ENCODE results near the gene CNOT4.
"Not testable (repeated sequence)": the region's sequence is repeated elsewhere in the genome, so short reads cannot be mapped to it uniquely, and the experiment has no call there.

The CNOT4 gene

GRCh38 chr7:135480966-135481597 is 28.8 kb downstream of the CNOT4 start:
- DNase-seq (ENCODE audit: low read depth) = no peak
- TF ChIP-seq, protein P1, sequence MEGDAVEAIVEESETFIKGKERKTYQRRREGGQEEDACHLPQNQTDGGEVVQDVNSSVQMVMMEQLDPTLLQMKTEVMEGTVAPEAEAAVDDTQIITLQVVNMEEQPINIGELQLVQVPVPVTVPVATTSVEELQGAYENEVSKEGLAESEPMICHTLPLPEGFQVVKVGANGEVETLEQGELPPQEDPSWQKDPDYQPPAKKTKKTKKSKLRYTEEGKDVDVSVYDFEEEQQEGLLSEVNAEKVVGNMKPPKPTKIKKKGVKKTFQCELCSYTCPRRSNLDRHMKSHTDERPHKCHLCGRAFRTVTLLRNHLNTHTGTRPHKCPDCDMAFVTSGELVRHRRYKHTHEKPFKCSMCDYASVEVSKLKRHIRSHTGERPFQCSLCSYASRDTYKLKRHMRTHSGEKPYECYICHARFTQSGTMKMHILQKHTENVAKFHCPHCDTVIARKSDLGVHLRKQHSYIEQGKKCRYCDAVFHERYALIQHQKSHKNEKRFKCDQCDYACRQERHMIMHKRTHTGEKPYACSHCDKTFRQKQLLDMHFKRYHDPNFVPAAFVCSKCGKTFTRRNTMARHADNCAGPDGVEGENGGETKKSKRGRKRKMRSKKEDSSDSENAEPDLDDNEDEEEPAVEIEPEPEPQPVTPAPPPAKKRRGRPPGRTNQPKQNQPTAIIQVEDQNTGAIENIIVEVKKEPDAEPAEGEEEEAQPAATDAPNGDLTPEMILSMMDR (conservative IDR thresholded peaks at IDR 0.05; ENCODE audit: low read length) = no peak
- H3K4me3 ChIP-seq (ENCODE audit: low read length) = no peak overlapping the region

DNA sequence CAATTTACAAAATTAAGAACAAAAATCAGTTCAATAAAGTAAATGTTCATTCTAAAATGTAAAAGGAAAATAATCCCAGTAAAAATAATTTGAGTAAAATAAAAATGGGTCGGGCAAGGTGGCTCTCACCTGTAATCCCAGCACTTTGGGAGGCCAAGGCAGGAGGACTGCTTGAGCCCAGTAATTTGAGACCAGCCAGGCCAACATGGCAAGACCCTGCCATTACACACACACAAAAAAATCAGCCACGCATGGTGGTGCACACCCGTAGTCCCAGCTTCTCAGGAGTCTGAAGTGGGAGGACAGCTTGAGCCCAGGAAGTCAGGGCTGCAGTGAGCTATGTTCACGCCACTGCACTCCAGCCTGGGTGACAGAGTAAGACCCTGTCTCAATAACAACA is 34.4 kb downstream of the CNOT4 start:
- no peak for DNase-seq (ENCODE audit: low read depth)
- TF ChIP-seq, protein P1 (conservative IDR thresholded peaks at IDR 0.05; ENCODE audit: low read length) = no peak

GRCh38 chr7:135469705-135470104 is 40.2 kb downstream of the CNOT4 start:
- H3K4me3 ChIP-seq (ENCODE audit: low read length); DNase-seq (ENCODE audit: low read depth): not testable (repeated sequence)

More for the DNA sequence above, 34.4 kb downstream of the CNOT4 start:
- no peak overlapping the region for H3K4me3 ChIP-seq (ENCODE audit: low read length)

GRCh38 chr7:135467207-135467711 is 42.6 kb downstream of the CNOT4 start:
- DNase-seq (ENCODE audit: low read depth) = peak; percentile 5
- H3K4me3 ChIP-seq (ENCODE audit: low read length) = no peak overlapping the region
- TF ChIP-seq, protein P1 (conservative IDR thresholded peaks at IDR 0.05; ENCODE audit: low read length) = no peak

DNA sequence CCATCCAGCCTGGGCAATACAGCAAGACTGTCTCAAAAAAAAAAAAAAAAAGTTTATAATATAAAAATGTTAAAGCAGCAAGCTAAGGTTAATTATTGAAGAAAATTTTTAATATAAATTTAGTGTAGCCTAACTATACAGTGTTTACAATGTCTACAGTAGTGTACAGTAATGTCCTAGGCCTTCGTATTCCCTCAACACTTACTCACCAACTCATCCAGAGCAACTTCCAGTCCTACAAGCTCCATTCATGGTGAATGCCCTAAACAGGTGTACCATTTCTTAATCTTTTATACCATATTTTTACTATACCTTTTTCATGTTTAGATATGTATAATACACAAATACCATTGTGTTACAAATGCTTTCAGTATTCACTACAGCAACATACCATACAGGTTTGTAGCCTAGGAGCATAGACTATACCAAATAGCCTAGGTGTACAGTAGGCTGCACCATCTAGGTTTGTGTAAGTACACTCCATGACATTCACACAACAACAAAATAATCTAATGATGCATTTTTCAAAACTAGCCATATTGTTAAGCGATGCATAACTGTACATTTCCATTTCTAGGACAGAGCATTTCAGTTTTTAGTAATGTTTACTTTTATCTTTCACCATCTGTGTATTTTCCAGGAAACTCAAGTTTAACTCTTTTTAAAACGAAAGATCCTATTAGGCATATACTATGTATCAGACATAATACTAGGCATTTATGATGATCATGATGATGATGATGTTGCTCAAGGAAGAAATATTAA is 43.3 kb downstream of the CNOT4 start:
- H3K4me3 ChIP-seq (ENCODE audit: low read length) = no peak overlapping the region
- no peak for DNase-seq (ENCODE audit: low read depth)
- TF ChIP-seq, protein P1 (conservative IDR thresholded peaks at IDR 0.05; ENCODE audit: low read length) = no peak

DNA sequence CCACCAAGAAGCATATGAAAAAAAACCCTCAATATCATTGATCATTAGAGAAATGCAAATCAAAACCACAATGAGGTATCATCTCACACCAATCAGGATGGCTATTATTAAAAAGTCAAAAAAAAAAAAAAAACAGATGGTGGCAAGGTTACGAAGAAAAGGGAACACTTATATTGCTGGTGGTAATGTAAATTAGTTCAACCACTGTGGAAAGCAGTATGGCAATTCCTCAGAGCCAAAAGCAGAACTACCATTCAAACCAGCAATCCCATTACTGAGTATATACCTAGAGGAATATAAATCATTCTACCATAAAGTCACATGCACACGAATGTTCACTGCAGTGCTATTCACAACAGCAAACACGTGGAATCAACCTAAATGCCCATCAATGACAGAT is 46.0 kb downstream of the CNOT4 start:
- no peak overlapping the region for H3K4me3 ChIP-seq (ENCODE audit: low read length)
- TF ChIP-seq, protein P1 (conservative IDR thresholded peaks at IDR 0.05; ENCODE audit: low read length) = no peak
- no peak for DNase-seq (ENCODE audit: low read depth)

GRCh38 chr7:135459951-135460567 is 49.8 kb downstream of the CNOT4 start:
- no peak for DNase-seq (ENCODE audit: low read depth)
- TF ChIP-seq, protein P1 (conservative IDR thresholded peaks at IDR 0.05; ENCODE audit: low read length) = no peak
- H3K4me3 ChIP-seq (ENCODE audit: low read length) = no peak overlapping the region
